BE2C (cell line): ENCODE measurements around the gene BLMH.

Experiments
- DNase-seq: peaks from one replicate; pipeline ENCODE4 v3.0.0-alpha.2; 2020
- H3K27me3 ChIP-seq: fragments of 250-450 bp; sonication (Bioruptor Pico); 2 replicates; pipeline ENCODE4 v1.5.1; 2020; ENCODE audit warnings: mild to moderate bottlenecking
- H3K36me3 ChIP-seq: fragments of 250-450 bp; sonication (Bioruptor Pico); 2 replicates; pipeline ENCODE4 v1.5.1; 2020; ENCODE audit warnings: mild to moderate bottlenecking
- H3K4me1 ChIP-seq: fragments of 250-450 bp; sonication (Bioruptor Pico); 2 replicates; pipeline ENCODE4 v1.5.1; 2020
- H3K4me3 ChIP-seq: 2 replicates; pipeline ENCODE4 v1.5.1; 2011; ENCODE audit warnings: low read depth, low read length
- H3K9me3 ChIP-seq: fragments of 250-450 bp; sonication (Bioruptor Pico); 2 replicates; pipeline ENCODE4 v1.5.1; 2020
- TF ChIP-seq, protein P1 (sequence below): IDR thresholded peaks from 2 replicates; pipeline ENCODE4 v1.5.1; 2012; ENCODE audit warnings: mild to moderate bottlenecking, low read depth, low read length

Gene BLMH

DNA sequence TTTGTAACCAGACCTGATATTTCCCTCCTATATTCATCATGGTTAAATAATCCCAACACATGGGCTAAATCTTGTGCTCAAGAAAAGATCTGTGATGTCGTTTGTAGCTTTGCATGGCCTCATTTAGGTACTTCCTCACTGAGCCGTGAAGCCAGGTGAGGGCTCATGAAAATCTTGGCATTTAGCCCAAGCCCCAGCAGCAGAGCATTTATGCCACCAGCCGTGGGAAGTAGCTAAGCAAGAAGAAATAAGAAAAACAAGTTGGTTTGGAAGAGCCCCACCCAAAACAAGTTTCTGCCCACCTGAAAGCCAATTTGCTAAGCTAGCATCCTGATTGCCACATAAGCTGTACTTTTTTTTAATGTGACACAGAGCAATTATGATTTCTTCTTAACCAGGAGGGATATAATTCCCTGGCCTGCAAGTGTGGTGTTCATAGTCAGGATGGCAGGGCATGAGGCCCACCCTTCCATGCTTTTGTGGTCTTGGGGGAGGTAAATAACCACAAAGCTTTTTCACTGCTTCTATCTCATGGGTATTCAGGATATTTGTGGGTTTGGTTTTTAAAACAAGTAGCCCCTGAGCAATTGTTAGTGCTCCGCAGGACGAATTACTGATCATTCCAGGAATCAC is 31.6 kb upstream of the BLMH start:
- TF ChIP-seq, protein P1, sequence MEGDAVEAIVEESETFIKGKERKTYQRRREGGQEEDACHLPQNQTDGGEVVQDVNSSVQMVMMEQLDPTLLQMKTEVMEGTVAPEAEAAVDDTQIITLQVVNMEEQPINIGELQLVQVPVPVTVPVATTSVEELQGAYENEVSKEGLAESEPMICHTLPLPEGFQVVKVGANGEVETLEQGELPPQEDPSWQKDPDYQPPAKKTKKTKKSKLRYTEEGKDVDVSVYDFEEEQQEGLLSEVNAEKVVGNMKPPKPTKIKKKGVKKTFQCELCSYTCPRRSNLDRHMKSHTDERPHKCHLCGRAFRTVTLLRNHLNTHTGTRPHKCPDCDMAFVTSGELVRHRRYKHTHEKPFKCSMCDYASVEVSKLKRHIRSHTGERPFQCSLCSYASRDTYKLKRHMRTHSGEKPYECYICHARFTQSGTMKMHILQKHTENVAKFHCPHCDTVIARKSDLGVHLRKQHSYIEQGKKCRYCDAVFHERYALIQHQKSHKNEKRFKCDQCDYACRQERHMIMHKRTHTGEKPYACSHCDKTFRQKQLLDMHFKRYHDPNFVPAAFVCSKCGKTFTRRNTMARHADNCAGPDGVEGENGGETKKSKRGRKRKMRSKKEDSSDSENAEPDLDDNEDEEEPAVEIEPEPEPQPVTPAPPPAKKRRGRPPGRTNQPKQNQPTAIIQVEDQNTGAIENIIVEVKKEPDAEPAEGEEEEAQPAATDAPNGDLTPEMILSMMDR = no peak
- H3K36me3 ChIP-seq = no peaks in the 10 kb centered on the region
- DNase-seq = no peak
- H3K4me3 ChIP-seq = no peak overlapping the region
- H3K27me3 ChIP-seq = no peaks in the 10 kb centered on the region
- no peaks in the 10 kb centered on the region for H3K9me3 ChIP-seq
- no peaks in the 10 kb centered on the region for H3K4me1 ChIP-seq

DNA sequence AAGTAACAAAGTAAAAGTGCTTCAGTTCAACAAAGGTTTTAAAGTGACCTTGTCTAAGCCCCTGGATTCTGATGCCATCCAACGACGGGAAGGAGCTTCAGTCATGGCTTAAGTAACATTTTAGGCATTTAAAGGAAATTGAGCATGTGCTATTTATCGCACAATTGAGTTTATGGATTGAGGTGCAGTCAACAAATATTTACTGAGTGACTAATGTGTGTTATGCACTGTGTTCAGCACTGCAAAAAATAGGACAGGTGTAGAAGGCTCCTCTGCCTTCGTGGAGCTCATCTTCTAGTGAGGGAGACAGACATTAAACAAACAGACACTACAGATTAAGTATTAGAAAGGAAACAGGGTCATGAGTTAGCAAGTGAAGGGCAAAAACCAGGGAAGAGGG is 29.6 kb upstream of the BLMH start:
- no peaks in the 10 kb centered on the region for H3K4me1 ChIP-seq
- H3K4me3 ChIP-seq = no peak overlapping the region
- no peaks in the 10 kb centered on the region for H3K27me3 ChIP-seq
- no peak for DNase-seq
- TF ChIP-seq, protein P1 = no peak
- H3K36me3 ChIP-seq = no peaks in the 10 kb centered on the region
- no peaks in the 10 kb centered on the region for H3K9me3 ChIP-seq

DNA sequence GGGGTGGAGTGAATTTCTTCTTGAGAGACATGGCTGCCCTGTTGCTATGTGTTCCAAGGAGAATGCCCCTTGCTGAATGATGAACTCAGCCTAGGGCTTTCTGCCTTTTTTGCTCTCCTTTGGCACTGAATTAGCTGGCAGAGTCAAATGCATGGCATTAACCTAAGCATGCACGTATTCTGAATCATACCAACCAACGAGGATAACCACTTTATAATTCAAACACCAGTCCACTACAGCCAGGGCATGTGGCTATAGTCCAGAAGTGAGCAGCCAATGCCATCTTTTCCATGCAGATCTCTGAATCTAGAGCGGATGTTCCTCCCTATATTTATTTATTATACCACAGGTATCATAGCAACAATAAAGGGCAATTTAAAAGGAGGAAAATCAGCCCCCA is 26.4 kb upstream of the BLMH start:
- no peak overlapping the region for H3K4me3 ChIP-seq
- H3K36me3 ChIP-seq = no peaks in the 10 kb centered on the region
- no peaks in the 10 kb centered on the region for H3K27me3 ChIP-seq
- TF ChIP-seq, protein P1 = no peak
- no peaks in the 10 kb centered on the region for H3K4me1 ChIP-seq
- no peaks in the 10 kb centered on the region for H3K9me3 ChIP-seq
- DNase-seq = no peak

DNA sequence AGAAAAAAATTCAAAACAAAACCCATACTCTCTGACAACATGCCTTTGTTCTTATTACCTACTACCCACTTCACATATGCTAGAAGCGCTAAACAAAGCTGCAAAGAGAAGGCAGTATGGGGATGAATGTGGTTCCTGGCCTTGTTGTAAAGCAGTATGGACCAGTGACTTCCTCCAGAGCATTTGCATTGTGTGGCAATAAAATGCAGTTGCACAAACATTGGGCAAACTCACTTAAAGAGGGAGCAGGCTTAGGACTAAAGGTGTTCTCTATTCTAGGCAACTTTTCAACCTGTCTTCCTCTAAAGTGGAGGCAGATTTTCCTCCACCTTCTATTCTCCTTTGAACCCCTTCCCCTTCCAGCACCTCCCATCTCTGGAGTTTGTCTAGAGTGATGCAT is 25.0 kb upstream of the BLMH start:
- Histone ChIP-seq H3K36me3 (no peaks in the 10 kb centered on the region), H3K27me3 (no peaks in the 10 kb centered on the region), H3K4me1 (no peaks in the 10 kb centered on the region), H3K9me3 (no peaks in the 10 kb centered on the region), H3K4me3 (no peak overlapping the region)
- no peak for DNase-seq
- TF ChIP-seq, protein P1 = no peak

DNA sequence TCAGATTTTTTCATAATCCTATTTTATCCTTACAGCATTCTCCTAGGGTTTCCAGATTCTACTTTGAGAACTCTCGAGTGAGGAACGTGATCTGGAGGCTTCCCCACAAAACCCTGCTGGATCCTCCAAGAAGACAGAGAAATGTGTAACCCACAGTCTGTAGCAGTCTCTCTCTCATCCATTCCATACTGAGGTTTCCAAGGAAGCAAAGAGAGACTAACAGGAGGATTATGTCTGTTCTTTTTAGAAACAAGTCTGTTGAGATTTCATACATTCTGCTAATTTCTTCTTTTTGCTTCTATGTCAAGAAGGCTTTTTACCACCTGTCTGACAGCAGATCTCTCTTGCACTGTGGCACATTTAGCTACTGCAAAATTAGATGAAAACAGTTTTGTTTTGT is 23.4 kb upstream of the BLMH start:
- H3K36me3 ChIP-seq = no peaks in the 10 kb centered on the region
- DNase-seq = no peak
- no peaks in the 10 kb centered on the region for H3K27me3 ChIP-seq
- H3K9me3 ChIP-seq = no peaks in the 10 kb centered on the region
- TF ChIP-seq, protein P1 = no peak
- H3K4me1 ChIP-seq = no peaks in the 10 kb centered on the region
- no peak overlapping the region for H3K4me3 ChIP-seq

DNA sequence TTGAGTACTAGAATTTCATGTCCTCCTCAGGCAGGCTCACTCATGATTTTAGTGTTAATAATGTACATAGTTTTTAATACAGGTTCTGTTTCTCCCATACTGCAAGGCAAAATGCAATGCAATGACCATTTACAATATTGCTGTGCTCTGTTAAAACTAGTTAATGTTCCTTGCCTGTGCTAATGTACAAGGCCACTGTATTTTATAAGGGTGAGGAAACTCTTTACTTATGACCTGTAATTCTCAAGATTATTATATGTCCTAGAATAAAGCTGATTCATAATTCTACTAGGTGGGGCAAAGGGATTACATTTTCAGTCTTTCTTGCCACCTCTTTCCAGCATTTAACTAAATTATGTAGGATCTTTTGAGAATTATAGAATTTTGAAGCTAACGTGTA is 22.7 kb upstream of the BLMH start:
- Histone ChIP-seq H3K36me3 (no peaks in the 10 kb centered on the region), H3K9me3 (no peaks in the 10 kb centered on the region), H3K4me1 (no peaks in the 10 kb centered on the region), H3K27me3 (no peaks in the 10 kb centered on the region), H3K4me3 (no peak overlapping the region)
- TF ChIP-seq, protein P1 = no peak
- no peak for DNase-seq
